GM21381 (cell line): ENCODE measurements around the gene RGS10.
"Not testable (repeated sequence)": the region's sequence is repeated elsewhere in the genome, so short reads cannot be mapped to it uniquely, and the experiment has no call there.

Experiments used
- ATAC-seq: cut with Tn5 transposase; IDR thresholded peaks from one replicate; pipeline ENCODE4 v1.9.1; 2021; ENCODE audit warnings: mild to moderate bottlenecking, moderate library complexity; ENCODE audit not compliant: unreplicated experiment

The RGS10 gene

GRCh38 chr10:119542357-119542987, at the start of gene RGS10:
Gene RGS10 (minus strand): TSS chr10:119542719. CDS start chr10:119542638, 81 bp downstream.
- ATAC-seq, result peak; percentile 73

GRCh38 chr10:119588071-119588470, 45.6 kb upstream of the RGS10 start:
- no peak for ATAC-seq

- no peak for ATAC-seq
These were observed 35.8 kb upstream of the RGS10 start for GRCh38 chr10:119578355-119578754.

GRCh38 chr10:119575991-119576390, 33.5 kb upstream of the RGS10 start:
- ATAC-seq, result no peak

GRCh38 chr10:119575506-119575905, 33.0 kb upstream of the RGS10 start:
- ATAC-seq, result no peak

GRCh38 chr10:119567978-119568377, 25.5 kb upstream of the RGS10 start:
- no peak for ATAC-seq

- ATAC-seq, result no peak
These were observed 19.6 kb upstream of the RGS10 start for GRCh38 chr10:119562097-119562496.

GRCh38 chr10:119559511-119559910, 17.0 kb upstream of the RGS10 start:
- not testable (repeated sequence) for ATAC-seq

GRCh38 chr10:119556081-119556480, 13.6 kb upstream of the RGS10 start:
- ATAC-seq, result not testable (repeated sequence)

GRCh38 chr10:119555178-119555784, 12.8 kb upstream of the RGS10 start:
- no peak for ATAC-seq

- no peak for ATAC-seq
These were observed 8.3 kb upstream of the RGS10 start for GRCh38 chr10:119550827-119551226.

- no peak for ATAC-seq
These were observed 6.9 kb upstream of the RGS10 start for GRCh38 chr10:119549247-119549999.

GRCh38 chr10:119546009-119546408, 3.5 kb upstream of the RGS10 start:
- no peak for ATAC-seq

GRCh38 chr10:119545310-119545709, 2.8 kb upstream of the RGS10 start:
- ATAC-seq, result no peak

- ATAC-seq, result no peak
These were observed 1.5 kb upstream of the RGS10 start for GRCh38 chr10:119543814-119544642.

- ATAC-seq, result peak; percentile 36
These were observed 682 bp upstream of the RGS10 start for GRCh38 chr10:119542988-119543813.

GRCh38 chr10:119541459-119542356, 811 bp downstream of the RGS10 start:
- peak; percentile 10 for ATAC-seq

- ATAC-seq, result no peak
These were observed 1.5 kb downstream of the RGS10 start for GRCh38 chr10:119541046-119541445.

GRCh38 chr10:119540038-119540437, 2.5 kb downstream of the RGS10 start:
- no peak for ATAC-seq
